H1 (cell line): ENCODE results near the gene BCL11A. TPM values are rescaled to one million over a fixed set of nuclear protein-coding genes. Genes with fewer than 3 reads are reported as not detected.

Source experiments
- CTCF ChIA-PET: fragments of 300-600 bp; sonication (Branson Sonifier 250); formaldehyde crosslinking; loops from one replicate; lab custom pipeline; 2021; ENCODE audit not compliant: partially characterized antibody; lab: Charles Lee
- POLR2A ChIA-PET: fragments of 300-600 bp; sonication (Branson Sonifier 250); formaldehyde crosslinking; loops from one replicate; lab custom pipeline; 2021; ENCODE audit warnings: inconsistent platforms; ENCODE audit not compliant: partially characterized antibody; lab: Charles Lee
- DNase-seq, 2 experiments: peaks; one replicate each; pipeline versions ENCODE4 v3.0.0 to v3.0.0-alpha.2; 2010 to 2022; ENCODE audit warnings: low spot score in 2 of 2, low read depth in 1 of 2, mixed read lengths in 1 of 2
- FAIRE-seq: peaks from 2 replicates; lab custom pipeline; 2011; peaks lifted over from hg19 to GRCh38; lab: Jason Lieb, UNC
- H2AFZ ChIP-seq: 2 replicates; pipeline ENCODE4 v1.8.1; 2012; ENCODE audit warnings: low read length, inconsistent platforms
- H2AK5ac ChIP-seq: 2 replicates; pipeline ENCODE4 v1.6.1; 2013; ENCODE audit warnings: low read depth, low read length
- H2BK120ac ChIP-seq: replicated peaks from 2 replicates; pipeline ENCODE3; 2013; ENCODE audit warnings: low read depth, low read length, inconsistent platforms
- H2BK12ac ChIP-seq: 2 replicates; pipeline ENCODE4 v1.6.1; 2013; ENCODE audit warnings: low read depth, low read length
- H2BK15ac ChIP-seq: 2 replicates; pipeline ENCODE4 v1.6.1; 2013; ENCODE audit warnings: low read length
- H2BK20ac ChIP-seq: 2 replicates; pipeline ENCODE4 v1.6.1; 2013; ENCODE audit warnings: low read length
- H2BK5ac ChIP-seq: 2 replicates; pipeline ENCODE4 v1.6.1; 2013; ENCODE audit warnings: low read depth, low read length
- H3K14ac ChIP-seq: 2 replicates; pipeline ENCODE4 v1.6.1; 2013; ENCODE audit warnings: inconsistent platforms; ENCODE audit not compliant: insufficient read length
- H3K18ac ChIP-seq: 2 replicates; pipeline ENCODE4 v1.6.1; 2013; ENCODE audit warnings: low read length; ENCODE audit errors: extremely low read depth
- H3K23ac ChIP-seq: 2 replicates; pipeline ENCODE4 v1.6.1; 2013; ENCODE audit warnings: inconsistent platforms; ENCODE audit not compliant: insufficient read length
- H3K23me2 ChIP-seq: 2 replicates; pipeline ENCODE4 v1.6.1; 2013; ENCODE audit warnings: low read depth, low read length
- H3K27ac ChIP-seq: 2 replicates; pipeline ENCODE4 v1.6.1; 2011; ENCODE audit warnings: low read depth, low read length, inconsistent platforms
- H3K27me3 ChIP-seq, 4 experiments: replicated peaks in 1 of 4; 1 replicate in 1 of 4; 2 replicates in 3 of 4; pipeline versions ENCODE4 v1.6.1 to v1.8.1; 2011 to 2013; ENCODE audit warnings: low read length in 3 of 4, mild to moderate bottlenecking in 3 of 4, inconsistent platforms in 2 of 4, mixed read lengths in 2 of 4, moderate library complexity in 1 of 4; ENCODE audit not compliant: control insufficient read depth in 3 of 4, insufficient read depth in 3 of 4; ENCODE audit errors: extremely low read depth in 1 of 4
- H3K36me3 ChIP-seq, 4 experiments: 2 replicates each; pipeline versions ENCODE4 v1.6.1 to v1.8.1; 2011 to 2013; ENCODE audit warnings: mild to moderate bottlenecking in 4 of 4, low read length in 3 of 4, moderate library complexity in 2 of 4, control low read depth in 1 of 4, inconsistent platforms in 1 of 4; ENCODE audit not compliant: insufficient read depth in 4 of 4, control insufficient read depth in 2 of 4
- H3K4ac ChIP-seq: replicated peaks from 2 replicates; pipeline ENCODE3; 2013; ENCODE audit warnings: low read length, low read depth, mixed read lengths, inconsistent platforms; ENCODE audit not compliant: insufficient read length
- H3K4me1 ChIP-seq, 4 experiments: replicated peaks in 1 of 4; 1 replicate in 1 of 4; 2 replicates in 3 of 4; pipeline versions ENCODE4 v1.6.1 to v1.8.1; 2011 to 2013; ENCODE audit warnings: low read length in 3 of 4, inconsistent platforms in 2 of 4, mixed read lengths in 1 of 4; ENCODE audit not compliant: insufficient read depth in 4 of 4, control insufficient read depth in 3 of 4
- H3K4me2 ChIP-seq, 2 experiments: 2 replicates each; pipeline versions ENCODE4 v1.6.1 to v1.8.1; 2011 to 2013; ENCODE audit warnings: low read depth in 2 of 2, low read length in 2 of 2, control low read depth in 1 of 2, inconsistent platforms in 1 of 2, mild to moderate bottlenecking in 1 of 2; ENCODE audit not compliant: insufficient read depth in 1 of 2
- H3K4me3 ChIP-seq, 4 experiments: fragments of 200-600, 300-600 bp in 1 of 4; sonication (generic), shearing (Covaris generic), sonication (Bioruptor Twin) in 1 of 4; 2 replicates each; pipeline versions ENCODE4 v1.5.1 to v1.8.1; 2011 to 2016; ENCODE audit warnings: low read length in 4 of 4, low read depth in 3 of 4, control low read depth in 2 of 4, inconsistent platforms in 2 of 4, mild to moderate bottlenecking in 2 of 4, mixed read lengths in 1 of 4, moderate library complexity in 1 of 4; ENCODE audit not compliant: insufficient read depth in 2 of 4; ENCODE audit errors: extremely low read depth in 1 of 4
- H3K56ac ChIP-seq: replicated peaks from 2 replicates; pipeline ENCODE3; 2013; ENCODE audit warnings: low read depth, mild to moderate bottlenecking, mixed read lengths, low read length, inconsistent platforms; ENCODE audit not compliant: insufficient read length
- H3K79me1 ChIP-seq: 2 replicates; pipeline ENCODE4 v1.6.1; 2013; ENCODE audit warnings: low read depth, low read length, control low read depth
- H3K79me2 ChIP-seq, 2 experiments: 2 replicates each; pipeline versions ENCODE4 v1.6.1 to v1.8.1; 2012 to 2013; ENCODE audit warnings: low read length in 2 of 2, mild to moderate bottlenecking in 2 of 2, inconsistent platforms in 1 of 2; ENCODE audit not compliant: insufficient read depth in 2 of 2, control insufficient read depth in 1 of 2
- H3K9ac ChIP-seq, 4 experiments: replicated peaks in 1 of 4; 1 replicate in 1 of 4; 2 replicates in 3 of 4; pipeline versions ENCODE4 v1.6.1 to v1.8.1; 2011 to 2013; ENCODE audit warnings: low read depth in 3 of 4, low read length in 3 of 4, control low read depth in 2 of 4, mild to moderate bottlenecking in 2 of 4, moderate library complexity in 2 of 4, inconsistent platforms in 1 of 4; ENCODE audit errors: extremely low read depth in 1 of 4
- H3K9me3 ChIP-seq, 2 experiments: 2 replicates each; pipeline versions ENCODE4 v1.6.1 to v1.8.1; 2012 to 2013; ENCODE audit warnings: mild to moderate bottlenecking in 2 of 2, moderate library complexity in 2 of 2, control low read depth in 1 of 2, inconsistent platforms in 1 of 2, low read depth in 1 of 2, low read length in 1 of 2, mixed read lengths in 1 of 2; ENCODE audit not compliant: insufficient read depth in 2 of 2
- H4K20me1 ChIP-seq, 2 experiments: replicated peaks in 1 of 2; 2 replicates each; pipeline versions ENCODE3 to v1.8.1; 2011 to 2013; ENCODE audit warnings: inconsistent platforms in 2 of 2, low read length in 2 of 2, mild to moderate bottlenecking in 1 of 2; ENCODE audit not compliant: insufficient read depth in 2 of 2, control insufficient read depth in 1 of 2
- H4K5ac ChIP-seq: 2 replicates; pipeline ENCODE4 v1.6.1; 2013; ENCODE audit warnings: low read length, low read depth, mixed read lengths, inconsistent platforms; ENCODE audit not compliant: insufficient read length
- H4K8ac ChIP-seq: 2 replicates; pipeline ENCODE4 v1.8.0; 2013; ENCODE audit warnings: mild to moderate bottlenecking, moderate library complexity, low read length, inconsistent platforms; ENCODE audit not compliant: insufficient read depth; ENCODE audit errors: extremely low read depth
- H4K91ac ChIP-seq: replicated peaks from 2 replicates; pipeline ENCODE3; 2013; ENCODE audit warnings: low read length, mixed read lengths, inconsistent platforms; ENCODE audit not compliant: insufficient read length
- BCL11A ChIP-seq, 2 experiments: IDR thresholded peaks; one replicate each; pipeline ENCODE4 v1.6.1; 2011; ENCODE audit warnings: low read depth in 2 of 2, low read length in 2 of 2, mild to moderate bottlenecking in 2 of 2
- CHD1 ChIP-seq: IDR thresholded peaks from 2 replicates; pipeline ENCODE4 v1.6.1; 2012; ENCODE audit warnings: low read depth, low read length, improper control_type of control experiment
- CTBP2 ChIP-seq: IDR thresholded peaks from 2 replicates; pipeline ENCODE4 v1.7.0; 2011; ENCODE audit warnings: borderline replicate concordance, mild to moderate bottlenecking, moderate library complexity, mixed read lengths, low read length; ENCODE audit not compliant: insufficient read depth, insufficient read length
- EZH2 ChIP-seq: fragments of 200-600 bp; sonication (generic); IDR thresholded peaks from 2 replicates; pipeline ENCODE4 v1.7.1; 2012; ENCODE audit warnings: low read depth, mild to moderate bottlenecking, moderate library complexity, low read length, inconsistent platforms; ENCODE audit not compliant: severe bottlenecking
- FOSL1 ChIP-seq: IDR thresholded peaks from 2 replicates; pipeline ENCODE4 v1.6.1; 2011; ENCODE audit warnings: mild to moderate bottlenecking, low read depth, low read length, moderate library complexity; ENCODE audit not compliant: insufficient read depth
- JUN ChIP-seq: IDR thresholded peaks from 2 replicates; pipeline ENCODE4 v1.6.1; 2011; ENCODE audit warnings: low read depth, mild to moderate bottlenecking, improper control_type of control experiment, low read length
- KDM5A ChIP-seq: fragments of 200-600 bp; IDR thresholded peaks from 2 replicates; pipeline ENCODE4 v1.7.1; 2012; ENCODE audit warnings: mild to moderate bottlenecking, low read length, inconsistent platforms, mixed read lengths
- MAX ChIP-seq: IDR thresholded peaks from 2 replicates; pipeline ENCODE4 v1.6.1; 2012; ENCODE audit warnings: inconsistent platforms
- POLR2AphosphoS5 ChIP-seq: IDR thresholded peaks from 2 replicates; pipeline ENCODE4 v1.6.1; 2011; ENCODE audit warnings: low read depth, low read length
- SIRT6 ChIP-seq: IDR thresholded peaks from one replicate; pipeline ENCODE4 v1.7.1; 2012; ENCODE audit warnings: low read length, inconsistent platforms
- TBP ChIP-seq: IDR thresholded peaks from 2 replicates; pipeline ENCODE4 v1.6.1; 2011; ENCODE audit warnings: low read depth, low read length, improper control_type of control experiment
- WGBS, 2 experiments: shearing (Covaris generic) in 1 of 2; methylation state at CpG; one replicate each; pipeline versions ENCODE4 v1.1.6 to v1.1.7; 2013 to 2015; ENCODE audit warnings: low lambda C conversion rate in 2 of 2, mixed read lengths in 2 of 2, inconsistent platforms in 1 of 2, low coverage in 1 of 2, missing lambda C conversion rate in 1 of 2; ENCODE audit not compliant: insufficient replicate concordance in 2 of 2, insufficient coverage in 1 of 2, insufficient read length in 1 of 2; ENCODE audit errors: extremely low coverage in 1 of 2, missing lambda C conversion rate in 1 of 2; 5-methylcytosine and 5-hydroxymethylcytosine counted together
- polyA plus RNA-seq, 7 experiments: library from polyadenylated mRNA; depleted of rRNA in 3 of 7; stranded (reverse) in 5 of 7; unstranded in 2 of 7; fragments of >200 nt in 5 of 7; fragments of 200-250 nt in 2 of 7; gene quantifications; 1 replicate in 5 of 7; 2 replicates in 1 of 7; 4 replicates in 1 of 7; pipeline versions ENCODE4 v1.2.1 to v1.2.3, GENCODE V29; 2011 to 2013; ENCODE audit warnings: missing spikeins in 2 of 7, mixed read lengths in 2 of 7
- total RNA-seq: library from RNA; stranded (reverse); fragmentation: NEBNext Ultra II Directional; extraction: Animal tissue kit (Norgen Biotek cat#: 25700); gene quantifications from 2 replicates; pipeline ENCODE4 v1.2.1, GENCODE V29; 2021
- TF ChIP-seq, protein P1 (sequence below), 3 experiments: IDR thresholded peaks; 1 replicate in 2 of 3; 2 replicates in 1 of 3; pipeline versions ENCODE4 v1.5.1 to v1.6.1; 2011; ENCODE audit warnings: low read length in 3 of 3, mild to moderate bottlenecking in 3 of 3, inconsistent platforms in 2 of 3, low read depth in 1 of 3, moderate library complexity in 1 of 3; ENCODE audit not compliant: insufficient read depth in 1 of 3; ENCODE audit errors: control extremely low read depth in 1 of 3

The BCL11A gene
- total and polyA plus RNA-seq, 2 of the 8 experiments (the other 6 are each of a cell fraction or from before 2014, with no cell fraction given) = 11.9 to 59.3 TPM

DNA sequence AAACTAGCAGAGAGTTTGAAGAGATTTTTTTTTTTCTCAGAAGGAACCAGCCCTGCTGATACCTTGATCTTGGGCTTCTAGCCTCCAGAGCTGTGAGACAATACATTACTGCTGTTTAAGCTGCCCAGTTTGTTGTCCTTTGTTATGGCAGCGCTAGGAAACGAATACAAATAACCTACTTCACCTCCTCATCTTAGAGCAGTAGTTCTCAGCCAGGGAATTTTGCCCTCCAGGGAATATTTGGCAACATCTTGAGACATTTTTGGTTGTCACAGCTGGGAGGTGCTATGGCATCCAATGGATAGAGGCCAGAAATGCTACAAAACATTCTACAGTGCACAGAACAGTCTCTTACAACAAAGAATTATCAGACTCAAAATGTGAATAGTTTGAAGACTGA, 43.9 kb upstream of the BCL11A start:
- Histone ChIP-seq H3K9ac (no peak overlapping the region), H3K14ac (no peak overlapping the region), H4K91ac (no peak overlapping the region), H2AFZ (no peak overlapping the region), H3K4me1 (no peaks in the 10 kb centered on the region), H2BK20ac (no peak overlapping the region), H2BK15ac (no peak overlapping the region), H3K4ac (no peak overlapping the region), H3K27ac (no peak overlapping the region), H3K23ac (no peak overlapping the region), H4K5ac (no peak overlapping the region), H3K18ac (no peak overlapping the region), H3K56ac (no peak overlapping the region), H4K8ac (no peak overlapping the region), H4K20me1 (no peaks in the 10 kb centered on the region), H3K9me3 (peaks cover 0 to 4% of the 10 kb centered on the region in 2 experiments; a peak in 1 of 4 replicates), H2BK12ac (no peak overlapping the region), H3K27me3 (no peaks in the 10 kb centered on the region), H2BK5ac (no peak overlapping the region), H3K4me3 (no peak overlapping the region), H2AK5ac (no peak overlapping the region), H3K4me2 (no peak overlapping the region), H2BK120ac (no peak overlapping the region), H3K79me1 (no peaks in the 10 kb centered on the region), H3K36me3 (no peaks in the 10 kb centered on the region), H3K79me2 (no peaks in the 10 kb centered on the region), H3K23me2 (no peaks in the 10 kb centered on the region)
- WGBS, 2 experiments = 84% methylated on average over 2 of the region's 2 CpGs; no CpG with 5 or more reads in 1 of the 2 experiments
- POLR2A ChIA-PET = no interaction called here
- no peak for FAIRE-seq
- CTCF ChIA-PET = interaction anchor here (0.8 to 2.4 kb wide), 4 partner anchors 9 to 78 kb away, joined by 3 to 5 read pairs (median 3); no protein-coding TSS in a partner anchor
- DNase-seq = no peak
- no peak for TF ChIP-seq CHD1
- no peak for TF ChIP-seq POLR2AphosphoS5
- TF ChIP-seq EZH2 = no peak
- TF ChIP-seq MAX = no peak
- TF ChIP-seq JUN = no peak
- no peak for TF ChIP-seq FOSL1
- TF ChIP-seq BCL11A (IDR thresholded peaks at IDR 0.05; ENCODE audit: low read depth in 2 of 2, low read length in 2 of 2) = no peak
- TF ChIP-seq SIRT6 = no peak
- no peak for TF ChIP-seq CTBP2
- no peak for TF ChIP-seq TBP
- no peak for TF ChIP-seq KDM5A
- TF ChIP-seq, protein P1, sequence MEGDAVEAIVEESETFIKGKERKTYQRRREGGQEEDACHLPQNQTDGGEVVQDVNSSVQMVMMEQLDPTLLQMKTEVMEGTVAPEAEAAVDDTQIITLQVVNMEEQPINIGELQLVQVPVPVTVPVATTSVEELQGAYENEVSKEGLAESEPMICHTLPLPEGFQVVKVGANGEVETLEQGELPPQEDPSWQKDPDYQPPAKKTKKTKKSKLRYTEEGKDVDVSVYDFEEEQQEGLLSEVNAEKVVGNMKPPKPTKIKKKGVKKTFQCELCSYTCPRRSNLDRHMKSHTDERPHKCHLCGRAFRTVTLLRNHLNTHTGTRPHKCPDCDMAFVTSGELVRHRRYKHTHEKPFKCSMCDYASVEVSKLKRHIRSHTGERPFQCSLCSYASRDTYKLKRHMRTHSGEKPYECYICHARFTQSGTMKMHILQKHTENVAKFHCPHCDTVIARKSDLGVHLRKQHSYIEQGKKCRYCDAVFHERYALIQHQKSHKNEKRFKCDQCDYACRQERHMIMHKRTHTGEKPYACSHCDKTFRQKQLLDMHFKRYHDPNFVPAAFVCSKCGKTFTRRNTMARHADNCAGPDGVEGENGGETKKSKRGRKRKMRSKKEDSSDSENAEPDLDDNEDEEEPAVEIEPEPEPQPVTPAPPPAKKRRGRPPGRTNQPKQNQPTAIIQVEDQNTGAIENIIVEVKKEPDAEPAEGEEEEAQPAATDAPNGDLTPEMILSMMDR (IDR thresholded peaks at IDR 0.05; ENCODE audit: control extremely low read depth in 1 of 3, insufficient read depth in 1 of 3, low read depth in 1 of 3, low read length in 3 of 3) = no peak
